T-helper 9 cell (primary cell): Measurements from ENCODE around the gene ARMC3.
"Not testable (repeated sequence)": the region's sequence is repeated elsewhere in the genome, so short reads cannot be mapped to it uniquely, and the experiment has no call there.

Experiments
- DNase-seq: peaks from one replicate; pipeline ENCODE4 v3.0.0-alpha.2; 2020
- total RNA-seq, 2 donors: gene quantifications; one replicate each; lab custom pipeline; 2026; lab: John Stamatoyannopoulos, UW

The ARMC3 gene, protein sequence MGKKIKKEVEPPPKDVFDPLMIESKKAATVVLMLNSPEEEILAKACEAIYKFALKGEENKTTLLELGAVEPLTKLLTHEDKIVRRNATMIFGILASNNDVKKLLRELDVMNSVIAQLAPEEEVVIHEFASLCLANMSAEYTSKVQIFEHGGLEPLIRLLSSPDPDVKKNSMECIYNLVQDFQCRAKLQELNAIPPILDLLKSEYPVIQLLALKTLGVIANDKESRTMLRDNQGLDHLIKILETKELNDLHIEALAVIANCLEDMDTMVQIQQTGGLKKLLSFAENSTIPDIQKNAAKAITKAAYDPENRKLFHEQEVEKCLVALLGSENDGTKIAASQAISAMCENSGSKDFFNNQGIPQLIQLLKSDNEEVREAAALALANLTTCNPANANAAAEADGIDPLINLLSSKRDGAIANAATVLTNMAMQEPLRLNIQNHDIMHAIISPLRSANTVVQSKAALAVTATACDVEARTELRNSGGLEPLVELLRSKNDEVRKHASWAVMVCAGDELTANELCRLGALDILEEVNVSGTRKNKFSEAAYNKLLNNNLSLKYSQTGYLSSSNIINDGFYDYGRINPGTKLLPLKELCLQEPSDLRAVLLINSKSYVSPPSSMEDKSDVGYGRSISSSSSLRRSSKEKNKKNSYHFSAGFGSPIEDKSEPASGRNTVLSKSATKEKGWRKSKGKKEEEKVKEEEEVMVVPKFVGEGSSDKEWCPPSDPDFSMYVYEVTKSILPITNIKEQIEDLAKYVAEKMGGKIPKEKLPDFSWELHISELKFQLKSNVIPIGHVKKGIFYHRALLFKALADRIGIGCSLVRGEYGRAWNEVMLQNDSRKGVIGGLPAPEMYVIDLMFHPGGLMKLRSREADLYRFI
- 0 reads per million in 2 donors for total RNA-seq

DNA sequence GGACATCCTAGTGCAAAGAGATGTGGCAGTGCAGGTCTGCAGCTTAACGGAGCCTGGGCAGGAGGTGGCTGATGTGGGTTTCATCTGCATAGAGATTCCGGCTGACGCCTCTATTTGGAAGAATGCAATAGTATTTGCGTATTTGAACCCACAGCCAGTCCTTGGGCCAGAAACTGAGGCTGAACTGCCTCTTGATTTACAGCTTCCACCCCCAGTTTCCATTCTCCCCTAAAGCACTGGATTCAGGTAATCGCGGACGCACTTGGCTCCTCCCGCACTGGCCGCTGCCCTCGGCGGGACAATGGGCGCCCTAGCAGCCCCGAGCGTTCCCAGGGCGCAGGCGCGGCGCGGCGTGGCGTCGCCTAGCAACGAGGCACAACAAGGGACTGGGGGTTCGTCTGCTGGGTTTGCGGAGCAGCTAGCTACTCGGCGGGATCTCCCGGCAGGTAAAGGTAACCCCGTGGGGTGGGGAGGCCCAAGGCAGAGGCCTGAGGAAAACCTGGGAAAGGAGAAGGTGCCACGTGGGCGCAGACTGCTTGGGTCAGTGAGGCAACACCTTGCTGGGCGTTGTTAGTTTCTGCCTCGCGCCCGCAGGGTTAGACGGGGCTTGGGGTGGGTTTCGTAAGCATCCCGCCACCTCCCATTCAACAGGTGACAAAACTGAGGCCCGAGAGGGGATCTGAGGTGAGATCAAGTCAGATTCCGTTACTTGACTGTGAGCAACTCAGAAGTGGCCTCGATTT is at the start of gene ARMC3:
Gene ARMC3 (plus strand): TSS at position 393 of the 743 bp plus-strand sequence. CDS start 3,944 bp downstream, outside the sequence.
- peak; percentile 53 for DNase-seq

GRCh38 chr10:22891797-22892196 is 36.1 kb upstream of the ARMC3 start:
- no peak for DNase-seq

DNA sequence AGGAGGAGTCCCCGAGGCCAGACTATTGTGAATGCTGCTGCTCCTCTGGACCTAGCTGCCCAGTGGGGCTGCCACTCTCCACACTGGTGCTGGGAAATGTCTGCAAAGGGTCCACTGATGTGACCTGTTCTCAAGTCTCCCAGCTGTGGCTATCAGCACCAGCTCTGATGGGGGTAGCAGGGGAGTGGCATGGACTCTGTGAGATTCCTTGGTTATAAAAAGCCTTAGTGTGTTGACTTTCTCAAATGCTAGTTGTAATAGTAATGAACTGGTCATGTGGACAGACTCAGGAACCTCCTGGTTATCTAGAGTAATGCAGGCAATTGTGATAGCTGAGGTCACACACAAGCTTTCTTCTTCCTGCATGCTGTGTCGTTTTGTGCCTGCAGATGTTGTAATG is 34.1 kb upstream of the ARMC3 start:
- DNase-seq: no peak

DNA sequence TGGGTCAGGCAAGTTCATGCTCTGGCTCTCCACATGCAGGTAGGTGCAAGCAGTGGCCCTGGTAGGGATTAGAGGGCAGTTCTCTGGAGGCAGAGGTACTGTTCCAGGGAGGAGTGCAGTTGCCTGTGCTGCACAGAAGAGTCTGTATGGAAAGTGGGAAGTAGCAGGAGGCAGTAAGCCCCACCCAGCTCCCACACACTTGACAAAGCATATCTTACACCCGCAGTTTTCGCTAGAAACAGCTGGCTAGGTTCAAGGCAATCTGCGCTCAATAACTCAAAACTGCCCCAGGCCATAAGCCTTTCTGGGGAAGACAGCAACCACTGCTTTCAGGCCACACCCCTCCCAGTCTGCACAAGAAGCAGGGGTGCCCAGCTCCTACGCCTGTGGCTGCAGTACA is 33.1 kb upstream of the ARMC3 start:
- DNase-seq: no peak

- no peak for DNase-seq
Observed at GRCh38 chr10:22895252-22895651, 32.6 kb upstream of the ARMC3 start.

DNA sequence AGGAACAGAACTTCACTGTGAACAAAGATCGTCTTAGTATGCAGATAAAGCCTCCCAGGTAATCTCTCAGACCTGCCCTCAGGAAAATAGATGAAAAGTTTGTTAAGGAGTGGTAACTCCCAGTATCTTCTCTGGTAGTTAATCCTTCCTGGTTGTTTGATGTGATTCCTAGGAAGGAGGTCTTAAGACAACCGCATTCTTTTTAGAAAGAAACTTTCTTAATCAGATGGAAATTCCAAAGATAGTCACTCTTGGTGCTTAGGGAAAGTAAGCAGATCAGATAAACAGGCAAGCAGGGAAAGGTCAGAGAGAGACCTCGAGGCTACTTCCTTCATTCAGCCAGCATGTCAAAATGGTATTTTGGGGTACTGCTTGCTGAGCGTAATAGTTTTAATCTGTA is 30.5 kb upstream of the ARMC3 start:
- DNase-seq: no peak

GRCh38 chr10:22899307-22899706 is 28.5 kb upstream of the ARMC3 start:
- DNase-seq: no peak

GRCh38 chr10:22899775-22900174 is 28.1 kb upstream of the ARMC3 start:
- DNase-seq: no peak

- no peak for DNase-seq
Observed at GRCh38 chr10:22900841-22901601, 26.8 kb upstream of the ARMC3 start.

DNA sequence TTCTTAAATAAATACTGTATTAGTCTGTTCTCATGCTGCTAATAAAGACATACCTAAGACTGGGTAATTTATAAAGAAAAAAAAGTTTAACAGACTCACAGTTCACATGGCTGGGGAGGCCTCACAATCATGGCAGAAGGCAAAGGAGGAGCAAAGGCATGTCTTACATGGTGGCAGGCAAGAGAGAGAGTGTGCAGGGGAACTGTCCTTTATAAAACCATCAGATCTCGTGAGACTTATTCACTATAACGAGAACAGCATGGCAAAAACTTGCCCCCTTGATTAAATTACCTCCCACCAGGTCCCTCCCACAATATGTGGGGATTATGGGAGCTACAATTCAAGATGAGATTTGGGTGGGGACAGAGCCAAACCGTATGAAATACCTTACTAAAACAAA is 25.7 kb upstream of the ARMC3 start:
- DNase-seq: not testable (repeated sequence)

- DNase-seq: no peak
Observed at GRCh38 chr10:22903694-22904093, 24.2 kb upstream of the ARMC3 start.

DNA sequence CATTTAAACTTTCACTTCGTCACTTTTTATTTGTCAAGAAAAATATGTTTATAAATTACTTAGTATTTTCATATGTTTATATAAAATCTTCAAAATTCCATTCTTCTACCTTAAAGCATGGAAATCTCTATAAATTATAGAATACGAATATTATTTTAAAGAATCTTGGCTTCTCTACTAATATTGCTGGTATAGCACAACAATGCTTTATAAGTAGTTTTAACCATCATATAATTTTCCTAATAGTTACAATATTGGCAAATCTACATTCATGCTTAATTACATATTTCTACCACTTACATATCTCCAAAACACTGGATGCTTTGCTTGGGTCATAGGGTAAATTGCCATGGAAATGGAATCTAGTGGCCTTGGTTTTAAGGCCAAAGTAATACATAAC is 21.1 kb upstream of the ARMC3 start:
- no peak for DNase-seq

- DNase-seq: no peak
Observed at GRCh38 chr10:22908837-22909236, 19.0 kb upstream of the ARMC3 start.

DNA sequence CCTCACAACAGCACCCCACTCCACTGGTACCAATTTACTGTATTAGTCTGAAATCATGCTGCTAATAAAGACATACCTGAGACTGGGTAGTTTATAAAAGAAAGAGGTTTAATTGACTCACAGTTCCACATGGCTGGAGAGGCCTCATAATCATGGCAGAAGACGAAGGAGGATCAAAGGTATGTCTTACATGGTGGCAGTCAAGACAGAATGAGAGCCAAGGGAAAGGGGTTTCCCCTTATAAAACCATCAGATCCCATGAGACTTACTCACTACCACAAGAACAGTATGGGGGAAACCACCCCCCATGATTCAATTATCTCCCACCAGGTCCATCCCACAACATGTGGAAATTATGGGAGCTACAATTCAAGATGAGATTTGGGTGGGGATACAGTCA is 18.2 kb upstream of the ARMC3 start:
- not testable (repeated sequence) for DNase-seq

DNA sequence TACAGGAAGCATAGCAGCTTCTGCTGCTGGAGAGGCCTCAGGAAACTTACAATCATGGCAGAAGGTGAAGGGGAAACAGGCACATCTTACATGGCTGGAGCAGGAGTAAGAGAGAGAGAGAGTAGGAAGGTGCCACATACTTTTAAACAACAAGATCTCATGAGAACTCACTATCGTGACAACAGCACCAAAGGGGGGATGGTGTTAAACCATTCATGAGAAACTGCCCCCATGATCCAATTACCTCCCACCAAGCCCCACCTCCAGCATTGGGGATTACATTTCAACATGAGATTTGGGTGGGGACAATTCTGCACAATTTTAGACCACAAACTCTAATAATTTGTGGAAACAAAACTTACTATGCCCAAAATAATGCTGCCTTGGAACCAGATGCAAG is 16.8 kb upstream of the ARMC3 start:
- no peak for DNase-seq

GRCh38 chr10:22911889-22912762 is 15.7 kb upstream of the ARMC3 start:
- no peak for DNase-seq

- no peak for DNase-seq
Observed at GRCh38 chr10:22912763-22913384, 15.0 kb upstream of the ARMC3 start.

DNA sequence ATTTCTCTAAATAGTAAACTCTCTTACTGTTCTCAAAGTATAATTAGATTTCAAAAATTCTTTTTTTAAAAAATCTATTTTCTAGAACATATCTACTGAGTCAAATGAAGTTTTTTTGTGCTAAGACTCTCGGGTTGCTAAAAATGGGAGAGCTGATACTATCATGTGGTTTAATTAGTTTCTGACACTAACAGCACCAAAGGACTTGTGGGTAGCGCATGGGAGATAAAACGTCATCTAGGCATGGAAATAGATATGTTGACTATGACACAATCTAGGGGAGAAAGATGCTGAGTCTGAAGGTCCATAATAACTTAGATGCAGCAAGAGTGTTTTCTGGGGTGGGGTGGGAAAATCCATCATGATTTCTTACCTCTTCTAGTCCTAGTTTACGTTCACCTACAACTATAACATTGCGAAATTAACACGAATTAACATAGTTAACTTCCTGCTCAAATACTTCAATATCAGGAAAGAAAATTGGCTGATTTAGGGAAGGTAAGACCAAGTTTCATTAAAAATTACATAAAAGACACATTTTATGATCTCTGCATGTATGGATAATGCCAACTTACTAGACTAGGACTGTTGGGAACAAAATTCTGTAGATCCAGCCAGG is 14.3 kb upstream of the ARMC3 start:
- no peak for DNase-seq

DNA sequence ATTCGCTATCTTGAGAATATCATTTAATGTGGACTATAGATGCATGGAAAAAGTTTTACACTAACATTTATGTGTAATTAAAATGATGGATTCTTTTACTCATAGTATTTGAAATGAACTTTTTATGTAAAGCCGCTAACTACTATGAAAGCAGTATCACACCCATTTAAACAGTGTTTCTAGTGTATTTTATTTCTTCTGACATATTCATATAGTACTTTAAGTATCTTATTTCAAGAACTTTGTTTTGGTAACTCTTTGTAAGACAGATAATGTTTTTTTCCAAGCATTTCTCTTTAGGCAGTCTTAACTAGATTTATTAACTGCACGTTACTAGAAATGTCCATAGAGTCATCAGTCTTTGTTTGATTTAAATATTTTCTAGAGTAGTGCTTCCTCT is 12.5 kb upstream of the ARMC3 start:
- no peak for DNase-seq

GRCh38 chr10:22925088-22925487 is 2.8 kb upstream of the ARMC3 start:
- no peak for DNase-seq
